ENCODE results near the gene ARHGAP6.
A peak's percentile ranks its signal among the peaks of the same experiment; 100 is the strongest.

GRCh38 chrX:11125060-11125459 lies 540.7 kb downstream of the ARHGAP6 start:
- TF ChIP-seq POLR2A (IDR thresholded peaks at IDR 0.05; ENCODE audit: low read depth, low read length) (no peak), CEBPB (IDR thresholded peaks at IDR 0.05; ENCODE audit: low read depth, low read length) (peak; percentile 33; the same call in 1 of the 2 replicates), MAFK (IDR thresholded peaks at IDR 0.05; ENCODE audit: low read depth, low read length) (peak; percentile 24; the same call in 1 of the 2 replicates), CTCF (conservative IDR thresholded peaks at IDR 0.05; ENCODE audit: low read depth, low read length) (no peak), USF2 (IDR thresholded peaks at IDR 0.05; ENCODE audit: low read depth, low read length) (no peak), RAD21 (IDR thresholded peaks at IDR 0.05; ENCODE audit: low read length) (no peak)
